ENCODE data around the gene EDN2. TPM values are rescaled to one million over a fixed set of nuclear protein-coding genes. Genes with fewer than 3 reads are reported as not detected.

The EDN2 gene
- total RNA-seq, 1 donor from 2014 or later = not detected

- CTCF ChIA-PET = no interaction called here
- H3K36me3 Mint-ChIP-seq (ENCODE audit: low read depth) = no peaks in the 10 kb centered on the region
- no peak overlapping the region for H3K4me3 Mint-ChIP-seq
- no peak overlapping the region for H3K27ac Mint-ChIP-seq
- TF ChIP-seq, protein P1, sequence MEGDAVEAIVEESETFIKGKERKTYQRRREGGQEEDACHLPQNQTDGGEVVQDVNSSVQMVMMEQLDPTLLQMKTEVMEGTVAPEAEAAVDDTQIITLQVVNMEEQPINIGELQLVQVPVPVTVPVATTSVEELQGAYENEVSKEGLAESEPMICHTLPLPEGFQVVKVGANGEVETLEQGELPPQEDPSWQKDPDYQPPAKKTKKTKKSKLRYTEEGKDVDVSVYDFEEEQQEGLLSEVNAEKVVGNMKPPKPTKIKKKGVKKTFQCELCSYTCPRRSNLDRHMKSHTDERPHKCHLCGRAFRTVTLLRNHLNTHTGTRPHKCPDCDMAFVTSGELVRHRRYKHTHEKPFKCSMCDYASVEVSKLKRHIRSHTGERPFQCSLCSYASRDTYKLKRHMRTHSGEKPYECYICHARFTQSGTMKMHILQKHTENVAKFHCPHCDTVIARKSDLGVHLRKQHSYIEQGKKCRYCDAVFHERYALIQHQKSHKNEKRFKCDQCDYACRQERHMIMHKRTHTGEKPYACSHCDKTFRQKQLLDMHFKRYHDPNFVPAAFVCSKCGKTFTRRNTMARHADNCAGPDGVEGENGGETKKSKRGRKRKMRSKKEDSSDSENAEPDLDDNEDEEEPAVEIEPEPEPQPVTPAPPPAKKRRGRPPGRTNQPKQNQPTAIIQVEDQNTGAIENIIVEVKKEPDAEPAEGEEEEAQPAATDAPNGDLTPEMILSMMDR (IDR thresholded peaks at IDR 0.05) = no peak
- POLR2A ChIA-PET = no interaction called here
- H3K27me3 Mint-ChIP-seq = peaks cover 2% of the 10 kb centered on the region
- DNase-seq (no peak), ATAC-seq (ENCODE audit: low read depth) (no peak)
- intact Hi-C loops (cut with micrococcal nuclease) = no loop called here
- no peaks in the 10 kb centered on the region for H3K9me3 Mint-ChIP-seq
- H3K4me1 Mint-ChIP-seq = no peaks in the 10 kb centered on the region
Measured at GRCh38 chr1:41467673-41468072, 16.8 kb downstream of the EDN2 start.

DNA sequence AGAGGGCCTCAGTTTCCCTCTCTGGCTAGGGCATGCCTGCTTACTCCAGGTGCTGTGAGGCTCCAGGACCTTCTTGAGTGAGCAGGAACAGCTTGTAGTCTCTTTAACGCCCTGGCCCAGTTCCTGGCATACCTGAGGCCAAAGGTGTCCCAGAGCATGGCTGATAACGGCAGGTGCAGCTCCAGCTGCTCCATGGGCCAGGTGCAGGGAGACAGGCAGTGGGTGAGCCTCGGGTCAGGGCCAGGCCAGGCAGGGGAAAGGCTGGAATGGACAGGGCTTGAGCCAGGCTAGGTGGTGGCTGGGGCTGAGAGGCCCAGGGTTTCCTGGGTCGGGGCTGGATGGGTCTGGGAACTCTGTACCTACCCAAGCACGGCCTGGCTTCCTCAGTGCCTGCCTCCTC, 18.3 kb downstream of the EDN2 start:
- Mint-ChIP-seq H3K9me3 (no peaks in the 10 kb centered on the region), H3K27ac (no peak overlapping the region), H3K27me3 (peaks cover 2% of the 10 kb centered on the region), H3K36me3 (ENCODE audit: low read depth) (no peaks in the 10 kb centered on the region), H3K4me1 (no peaks in the 10 kb centered on the region), H3K4me3 (no peak overlapping the region)
- no peak for DNase-seq
- ATAC-seq (ENCODE audit: low read depth) = no peak
- TF ChIP-seq, protein P1 (IDR thresholded peaks at IDR 0.05) = no peak
- CTCF ChIA-PET = no interaction called here
- POLR2A ChIA-PET = no interaction called here
- intact Hi-C loops (cut with micrococcal nuclease) = no loop called here

- ChIA-PET POLR2A (no interaction called here), CTCF (no interaction called here)
- Mint-ChIP-seq H3K9me3 (no peaks in the 10 kb centered on the region), H3K4me1 (no peaks in the 10 kb centered on the region), H3K36me3 (ENCODE audit: low read depth) (no peaks in the 10 kb centered on the region), H3K4me3 (no peak overlapping the region), H3K27ac (no peak overlapping the region), H3K27me3 (peaks cover 2% of the 10 kb centered on the region)
- ATAC-seq (ENCODE audit: low read depth) = no peak
- intact Hi-C loops (cut with micrococcal nuclease) = no loop called here
- TF ChIP-seq, protein P1 (IDR thresholded peaks at IDR 0.05) = no peak
- no peak for DNase-seq
Measured at GRCh38 chr1:41465741-41466140, 18.7 kb downstream of the EDN2 start.

GRCh38 chr1:41464885-41465284, 19.6 kb downstream of the EDN2 start:
- ATAC-seq (ENCODE audit: low read depth) (no peak), DNase-seq (no peak)
- Mint-ChIP-seq H3K9me3 (no peaks in the 10 kb centered on the region), H3K36me3 (ENCODE audit: low read depth) (no peaks in the 10 kb centered on the region), H3K4me1 (no peaks in the 10 kb centered on the region), H3K27ac (no peak overlapping the region), H3K27me3 (peaks cover 2% of the 10 kb centered on the region), H3K4me3 (no peak overlapping the region)
- TF ChIP-seq, protein P1 (IDR thresholded peaks at IDR 0.05) = no peak
- intact Hi-C loops (cut with micrococcal nuclease) = no loop called here
- POLR2A ChIA-PET = no interaction called here
- CTCF ChIA-PET = no interaction called here

GRCh38 chr1:41463516-41463915, 21.0 kb downstream of the EDN2 start:
- Mint-ChIP-seq H3K4me1 (no peaks in the 10 kb centered on the region), H3K9me3 (no peaks in the 10 kb centered on the region), H3K36me3 (ENCODE audit: low read depth) (no peaks in the 10 kb centered on the region), H3K27ac (no peak overlapping the region), H3K4me3 (no peak overlapping the region), H3K27me3 (peaks cover 2% of the 10 kb centered on the region)
- TF ChIP-seq, protein P1 (IDR thresholded peaks at IDR 0.05) = no peak
- no peak for ATAC-seq (ENCODE audit: low read depth)
- intact Hi-C loops (cut with micrococcal nuclease) = no loop called here
- DNase-seq = no peak
- ChIA-PET CTCF (no interaction called here), POLR2A (no interaction called here)
